Gastrocnemius medialis (tissue), 4 donors: ENCODE results near the gene LHCGR.

Source experiments
- CTCF ChIP-seq, 5 experiments: fragments of 450-650 bp in 3 of 5; fragments of 200-600 bp in 2 of 5; sonication (generic) in 2 of 5; IDR thresholded peaks in 4 of 5; conservative IDR thresholded peaks in 1 of 5; 1 replicate in 4 of 5; 2 replicates in 1 of 5; pipeline ENCODE4 v1.5.1; 2016 to 2019; ENCODE audit warnings: antibody characterized with exemption in 5 of 5, mild to moderate bottlenecking in 3 of 5, moderate library complexity in 3 of 5
- POLR2A ChIP-seq, 2 donors: fragments of 450-650 bp; IDR thresholded peaks; one replicate each; pipeline ENCODE4 v1.6.1; 2017; ENCODE audit warnings: antibody characterized with exemption in 2 of 2, mild to moderate bottlenecking in 2 of 2, moderate library complexity in 2 of 2

- no peak for TF ChIP-seq CTCF (IDR thresholded peaks at IDR 0.05 in 4 of 5, conservative IDR thresholded peaks at IDR 0.05 in 1 of 5)
- no peak for TF ChIP-seq POLR2A (IDR thresholded peaks at IDR 0.05)
Observed at GRCh38 chr2:48756289-48756688, 765 bp upstream of the LHCGR start.
